Astrocyte of the spinal cord (primary cell): Measurements from ENCODE around the gene ABLIM2.

Source experiments
- DNase-seq: peaks from one replicate; pipeline ENCODE4 v3.0.0; 2011; ENCODE audit warnings: low read depth, low spot score
- H3K4me3 ChIP-seq: 2 replicates; pipeline ENCODE4 v1.5.1; 2011; ENCODE audit warnings: low read depth, mild to moderate bottlenecking, low read length, moderate library complexity
- CTCF ChIP-seq: IDR thresholded peaks from 2 replicates; pipeline ENCODE4 v1.5.1; 2012; ENCODE audit warnings: low read depth, mild to moderate bottlenecking, low read length, inconsistent platforms
- in situ Hi-C: cut with HindIII; loops from 2 replicates; pipeline ENCODE4 v1.10.0; 2017; ENCODE audit warnings: low sequenced_read_pairs

ABLIM2 gene

GRCh38 chr4:7981738-7982394 lies 176.7 kb downstream of the ABLIM2 start:
- no peak for TF ChIP-seq CTCF
- DNase-seq = no peak
- in situ Hi-C loops = no loop called here
- no peak overlapping the region for H3K4me3 ChIP-seq

GRCh38 chr4:7980036-7980435 lies 178.6 kb downstream of the ABLIM2 start:
- no peak overlapping the region for H3K4me3 ChIP-seq
- TF ChIP-seq CTCF = no peak
- in situ Hi-C loops = no loop called here
- DNase-seq = no peak

GRCh38 chr4:7979652-7979968 lies 179.0 kb downstream of the ABLIM2 start:
- in situ Hi-C loops = no loop called here
- H3K4me3 ChIP-seq = no peak overlapping the region
- DNase-seq = no peak
- TF ChIP-seq CTCF = no peak

DNA sequence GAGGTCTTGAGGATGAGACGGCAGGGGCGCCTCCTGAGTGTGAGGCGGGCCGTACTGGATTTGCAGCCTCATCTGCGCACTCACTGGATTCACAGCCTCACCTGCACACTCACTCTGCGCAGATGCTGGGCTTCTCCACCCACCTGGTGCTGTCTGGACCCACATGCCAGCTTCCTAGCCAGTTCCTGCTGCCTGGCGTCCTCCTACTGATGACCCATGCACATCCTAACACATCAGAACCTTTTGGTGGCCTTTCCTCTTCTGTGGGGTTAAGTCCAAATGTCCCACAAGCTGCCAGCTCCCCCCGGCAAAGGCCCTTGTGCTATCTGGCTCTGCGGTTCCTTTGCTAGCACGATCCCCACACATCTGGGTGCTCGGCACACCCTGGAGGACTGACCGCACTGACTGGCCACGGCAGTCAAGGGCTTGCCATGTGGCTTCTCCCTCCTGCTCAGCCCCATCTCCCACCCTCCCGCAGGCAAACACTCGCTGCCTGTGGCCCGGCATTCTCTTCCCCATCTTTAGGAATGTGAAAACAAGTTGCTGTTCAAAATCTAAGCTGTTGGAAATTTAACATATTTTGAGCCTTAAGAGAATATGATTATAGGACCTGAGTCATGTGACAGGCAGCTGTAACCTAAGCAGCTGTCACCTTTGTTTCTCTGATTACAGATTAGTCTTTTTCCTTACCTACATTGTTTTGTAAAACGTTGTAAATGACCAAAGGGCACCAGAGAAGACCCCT lies 179.5 kb downstream of the ABLIM2 start:
- in situ Hi-C loops = no loop called here
- no peak for TF ChIP-seq CTCF
- no peak for DNase-seq
- no peak overlapping the region for H3K4me3 ChIP-seq

GRCh38 chr4:7978489-7978888 lies 180.1 kb downstream of the ABLIM2 start:
- no peak for DNase-seq
- H3K4me3 ChIP-seq = no peak overlapping the region
- in situ Hi-C loops = no loop called here
- no peak for TF ChIP-seq CTCF

DNA sequence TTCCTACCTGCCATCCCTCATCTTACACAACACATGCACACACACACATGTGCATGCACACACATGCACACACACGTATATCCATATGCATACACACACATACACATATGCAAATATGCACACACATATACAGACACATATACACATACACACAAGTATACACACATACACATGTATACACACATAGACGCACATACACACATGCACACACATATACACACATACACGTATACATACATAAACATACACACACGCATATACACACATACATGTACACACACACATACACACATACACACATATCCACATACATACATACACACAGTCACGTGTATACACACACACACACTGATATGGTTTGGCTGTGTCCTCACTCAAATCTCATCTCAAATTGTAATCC lies 182.0 kb downstream of the ABLIM2 start:
- DNase-seq = no peak
- no peak for TF ChIP-seq CTCF
- in situ Hi-C loops = no loop called here
- no peak overlapping the region for H3K4me3 ChIP-seq
